Measurements from ENCODE around the gene ERMAP.
"Not testable (repeated sequence)": the region's sequence is repeated elsewhere in the genome, so short reads cannot be mapped to it uniquely, and the experiment has no call there.

Gene ERMAP

DNA sequence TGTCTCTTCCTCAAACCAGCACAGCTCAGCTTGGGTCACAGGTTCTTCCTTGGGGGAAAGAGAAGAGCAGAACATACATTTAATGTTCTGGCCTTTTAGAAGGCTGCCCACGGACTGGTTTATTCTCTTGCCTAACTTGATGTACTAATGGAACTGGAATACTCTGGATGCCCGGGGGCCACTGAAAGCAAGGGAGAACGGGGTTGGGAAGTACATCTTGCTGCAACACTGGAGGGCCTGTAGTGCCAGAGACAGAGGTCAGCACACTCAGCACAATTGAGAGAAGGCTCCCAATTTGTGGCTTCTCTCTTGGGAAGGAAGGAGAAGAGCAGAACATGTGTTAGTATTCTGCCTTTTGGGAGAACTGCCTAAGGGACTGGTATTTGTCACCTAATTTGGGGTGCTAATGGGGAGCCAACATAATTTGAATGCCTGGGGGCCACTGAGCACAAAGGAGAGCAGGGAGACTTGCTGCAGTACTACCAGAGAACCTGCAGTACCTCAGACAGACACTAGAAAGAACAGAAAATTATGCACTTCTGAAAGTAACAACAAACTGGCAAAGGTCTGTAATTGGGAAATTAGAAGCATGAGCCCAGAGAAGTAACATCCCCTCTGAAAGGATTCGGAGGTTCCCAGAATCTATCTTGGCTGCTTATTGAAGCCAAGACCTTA lies 43.6 kb downstream of the ERMAP start:
- no peak for TF ChIP-seq SPI1 (IDR thresholded peaks at IDR 0.05; ENCODE audit: low read depth, low read length)
- TF ChIP-seq POU2F2 (IDR thresholded peaks at IDR 0.05; ENCODE audit: low read depth, low read length): no peak
- FAIRE-seq (no peak), DNase-seq (ENCODE audit: insufficient read length, low spot score) (no peak)

DNA sequence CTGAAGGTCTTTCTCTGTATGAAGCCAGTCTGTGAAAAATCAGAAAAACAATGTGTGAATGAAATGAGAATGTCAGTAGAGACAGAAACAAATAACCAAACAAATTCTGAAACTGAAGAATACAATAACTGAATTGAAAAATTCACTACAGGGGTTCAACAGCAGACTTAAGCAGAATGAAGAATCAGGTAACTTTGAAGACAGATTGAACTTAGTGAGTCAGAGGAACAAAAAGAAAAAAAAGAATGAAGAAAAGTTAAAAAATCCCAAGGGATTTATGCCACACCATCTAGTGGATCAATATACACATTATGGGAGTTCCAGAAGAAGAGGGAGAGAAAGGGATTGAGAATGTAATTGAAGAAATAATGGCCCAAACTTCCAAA lies 44.1 kb downstream of the ERMAP start:
- FAIRE-seq (no peak), DNase-seq (ENCODE audit: insufficient read length, low spot score) (no peak)
- TF ChIP-seq POU2F2 (IDR thresholded peaks at IDR 0.05; ENCODE audit: low read depth, low read length) (no peak), TAF1 (IDR thresholded peaks at IDR 0.05; ENCODE audit: low read depth, low read length) (no peak), POLR2AphosphoS5 (IDR thresholded peaks at IDR 0.05; ENCODE audit: low read depth, low read length) (no peak), PAX5 (IDR thresholded peaks at IDR 0.05; ENCODE audit: insufficient read depth, low read length, severe bottlenecking) (no peak), SPI1 (IDR thresholded peaks at IDR 0.05; ENCODE audit: low read depth, low read length) (no peak), POLR2A (IDR thresholded peaks at IDR 0.05; ENCODE audit: low read depth, low read length) (no peak)

DNA sequence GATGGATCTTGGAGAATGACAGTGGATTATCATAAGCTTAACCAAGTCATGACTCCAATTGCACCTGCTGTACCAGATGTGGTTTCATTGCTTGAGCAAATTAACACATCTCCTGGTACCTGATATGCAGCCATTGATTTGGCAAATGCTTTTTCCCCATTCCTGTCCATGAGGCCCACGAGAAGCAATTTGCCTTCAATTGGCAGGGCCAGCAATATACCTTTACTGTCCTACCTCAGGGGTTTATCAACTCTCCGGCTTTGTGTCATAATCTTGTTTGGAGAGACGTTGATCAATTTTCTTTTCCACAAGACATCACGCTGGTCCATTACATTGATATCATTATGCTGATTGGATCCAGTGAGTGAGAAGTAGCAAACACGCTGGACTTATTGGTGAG lies 49.6 kb downstream of the ERMAP start:
- DNase-seq (ENCODE audit: insufficient read length, low spot score) (no peak), FAIRE-seq (no peak)
- TF ChIP-seq PAX5 (IDR thresholded peaks at IDR 0.05; ENCODE audit: insufficient read depth, low read length, severe bottlenecking) (no peak), TAF1 (IDR thresholded peaks at IDR 0.05; ENCODE audit: low read depth, low read length) (no peak), POU2F2 (IDR thresholded peaks at IDR 0.05; ENCODE audit: low read depth, low read length) (no peak), POLR2A (IDR thresholded peaks at IDR 0.05; ENCODE audit: low read depth, low read length) (no peak), POLR2AphosphoS5 (IDR thresholded peaks at IDR 0.05; ENCODE audit: low read depth, low read length) (no peak), SPI1 (IDR thresholded peaks at IDR 0.05; ENCODE audit: low read depth, low read length) (no peak)

DNA sequence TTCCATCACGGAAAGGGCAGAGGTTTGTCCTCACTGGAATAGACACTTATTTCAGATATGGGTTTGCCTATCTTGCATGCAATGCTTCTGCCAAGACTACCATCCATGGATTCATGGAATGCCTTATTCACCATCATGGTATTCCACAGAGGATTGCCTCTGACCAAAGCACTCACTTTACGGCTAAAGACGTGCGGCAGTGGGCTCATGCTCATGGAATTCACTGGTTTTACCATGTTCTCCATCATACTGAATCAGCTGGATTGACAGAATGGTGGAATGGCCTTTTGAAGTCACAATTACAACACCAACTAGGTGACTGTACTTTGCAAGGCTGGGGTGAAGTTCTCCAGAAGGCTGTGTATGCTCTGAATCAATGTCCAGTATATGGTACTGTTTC lies 51.5 kb downstream of the ERMAP start:
- FAIRE-seq; DNase-seq (ENCODE audit: insufficient read length, low spot score): not testable (repeated sequence)

DNA sequence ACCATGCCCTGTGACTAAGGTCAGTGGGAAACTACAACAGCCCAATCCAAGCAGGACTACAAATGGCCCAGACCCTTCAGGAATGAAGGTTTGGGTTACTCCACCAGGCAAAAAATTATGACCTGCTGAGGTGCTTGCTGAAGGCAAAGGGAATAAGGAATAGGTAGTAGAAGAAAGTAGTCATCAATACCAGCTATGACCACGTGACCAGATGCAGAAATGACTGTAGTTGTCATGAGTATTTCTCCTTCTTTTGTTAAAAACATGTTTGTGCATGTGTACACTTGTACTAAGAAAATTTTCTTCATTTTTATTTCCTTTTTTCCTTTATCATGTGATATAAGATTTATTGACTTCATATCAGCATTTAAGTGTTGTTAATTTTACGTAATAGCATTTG lies 52.3 kb downstream of the ERMAP start:
- FAIRE-seq; DNase-seq (ENCODE audit: insufficient read length, low spot score): not testable (repeated sequence)

DNA sequence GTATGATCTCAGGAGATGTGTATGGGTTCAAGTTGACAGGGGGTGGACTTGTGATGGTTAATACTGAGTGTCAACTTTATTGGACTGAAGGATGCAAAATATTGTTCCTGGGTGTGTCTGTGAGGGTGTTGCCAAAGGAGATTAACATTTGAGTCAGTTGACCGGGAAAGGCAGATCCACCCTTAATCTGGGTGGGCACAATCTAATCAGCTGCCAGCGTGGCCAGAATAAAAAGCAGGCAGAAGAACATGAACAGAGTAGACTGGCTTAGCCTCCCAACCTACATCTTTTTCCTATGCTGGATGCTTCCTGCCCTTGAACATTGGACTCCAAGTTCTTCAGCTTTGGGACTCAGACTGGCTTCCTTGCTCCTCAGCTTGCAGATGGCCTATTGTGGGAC lies 52.8 kb downstream of the ERMAP start:
- FAIRE-seq; DNase-seq (ENCODE audit: insufficient read length, low spot score): not testable (repeated sequence)

DNA sequence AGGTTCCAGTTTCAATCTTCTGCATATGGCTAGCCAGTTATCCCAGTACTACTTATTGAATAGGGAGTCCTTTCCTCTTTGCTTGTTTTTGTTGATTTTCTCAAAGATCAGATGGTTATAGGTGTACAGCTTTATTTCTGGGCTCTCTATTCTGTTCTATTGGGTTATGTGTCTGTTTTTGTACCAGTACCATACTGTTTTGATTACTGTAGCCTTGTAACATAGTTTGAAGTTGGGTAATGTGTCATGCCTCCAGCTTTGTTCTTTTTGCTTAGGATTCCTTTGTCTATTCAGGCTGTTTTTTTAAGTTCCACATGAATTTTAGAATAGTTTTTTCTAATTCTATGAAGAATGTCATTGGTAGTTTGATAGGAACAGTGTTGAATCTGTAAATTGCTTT lies 56.2 kb downstream of the ERMAP start:
- DNase-seq (ENCODE audit: insufficient read length, low spot score); FAIRE-seq: not testable (repeated sequence)

DNA sequence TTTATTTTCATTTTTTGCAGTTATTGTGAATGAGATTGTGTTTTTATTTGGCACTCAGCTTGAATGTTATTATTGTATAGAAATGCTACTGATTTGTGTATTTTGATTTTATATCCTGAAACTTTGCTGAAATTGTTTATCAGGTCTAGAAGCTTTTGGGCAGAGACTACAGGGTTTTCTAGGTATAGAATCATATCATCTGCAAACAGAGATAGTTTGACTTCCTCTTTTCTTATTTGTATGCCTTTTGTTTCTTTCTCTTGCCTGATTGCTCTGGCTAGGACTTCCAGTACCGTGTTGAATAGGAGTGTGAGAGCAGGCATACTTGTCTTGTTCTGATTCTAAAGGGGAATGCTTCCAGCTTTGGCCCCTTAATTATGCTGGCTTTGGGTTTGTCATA lies 56.7 kb downstream of the ERMAP start:
- DNase-seq (ENCODE audit: insufficient read length, low spot score) (no peak), FAIRE-seq (no peak)
- TF ChIP-seq POU2F2 (IDR thresholded peaks at IDR 0.05; ENCODE audit: low read depth, low read length) (no peak), POLR2A (IDR thresholded peaks at IDR 0.05; ENCODE audit: low read depth, low read length) (no peak), PAX5 (IDR thresholded peaks at IDR 0.05; ENCODE audit: insufficient read depth, low read length, severe bottlenecking) (no peak), SPI1 (IDR thresholded peaks at IDR 0.05; ENCODE audit: low read depth, low read length) (peak; percentile 79)

DNA sequence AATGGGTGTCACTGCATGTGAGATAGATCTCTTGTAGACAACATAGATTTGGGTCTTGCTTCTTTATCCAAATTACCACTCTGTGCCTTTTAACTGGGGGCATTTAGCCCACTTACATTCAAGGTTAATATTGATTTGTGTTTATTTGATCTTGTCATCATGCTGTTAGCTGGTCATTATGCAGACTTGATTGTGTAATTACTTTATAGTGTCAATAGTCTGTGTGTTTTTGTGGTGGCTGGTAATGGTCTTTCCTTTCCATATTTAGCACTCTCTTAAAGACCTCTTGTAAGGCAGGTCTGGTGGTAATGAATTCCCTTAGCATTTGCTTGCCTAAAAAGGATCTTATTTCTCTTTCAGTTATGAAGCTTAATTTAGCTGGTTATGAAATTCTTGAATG lies 59.1 kb downstream of the ERMAP start:
- DNase-seq (ENCODE audit: insufficient read length, low spot score) (no peak), FAIRE-seq (no peak)
- TF ChIP-seq SPI1 (IDR thresholded peaks at IDR 0.05; ENCODE audit: low read depth, low read length): no peak
- TF ChIP-seq POU2F2 (IDR thresholded peaks at IDR 0.05; ENCODE audit: low read depth, low read length): no peak
- TF ChIP-seq POLR2AphosphoS5 (IDR thresholded peaks at IDR 0.05; ENCODE audit: low read depth, low read length): no peak

DNA sequence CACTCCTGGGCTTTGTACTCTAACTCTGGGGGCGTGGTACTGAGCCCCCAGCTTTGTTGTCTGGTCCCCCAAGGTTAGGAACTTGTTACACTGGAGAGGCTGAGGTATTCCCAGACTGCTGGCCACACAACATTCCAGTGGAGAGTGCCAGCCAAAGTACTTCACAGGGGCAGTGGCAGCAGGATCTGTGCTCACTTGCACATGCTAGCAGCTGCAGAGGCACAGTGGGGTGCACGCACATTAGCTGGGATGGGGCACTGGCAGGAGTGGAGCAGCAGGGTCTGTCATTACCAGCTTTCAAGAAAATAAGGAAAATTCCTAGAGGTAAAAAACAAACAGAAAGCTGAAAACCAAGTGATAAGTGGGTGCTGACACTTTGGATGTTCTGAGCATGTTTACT lies 60.5 kb downstream of the ERMAP start:
- DNase-seq (ENCODE audit: insufficient read length, low spot score) (no peak), FAIRE-seq (no peak)
- no peak for TF ChIP-seq POLR2A (IDR thresholded peaks at IDR 0.05; ENCODE audit: low read depth, low read length)

DNA sequence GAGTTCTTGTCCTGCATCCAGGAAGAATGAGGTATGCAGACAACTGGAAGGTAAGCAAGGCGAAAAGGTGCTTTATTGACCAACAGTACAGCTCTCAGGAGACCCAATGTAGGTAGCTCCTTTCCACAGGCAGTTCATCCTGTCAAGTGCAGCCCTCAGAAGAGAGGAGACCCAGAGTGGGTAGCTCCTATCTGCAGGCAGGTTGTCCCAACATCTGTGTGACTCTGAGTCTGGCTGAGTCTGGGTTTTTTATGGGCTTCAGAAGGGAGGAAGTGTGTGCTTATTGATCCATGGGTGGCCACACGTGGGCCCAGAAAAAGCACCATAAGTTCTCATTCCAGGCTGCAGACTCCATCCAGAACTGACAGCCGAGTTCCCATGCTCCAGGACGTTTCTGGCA lies 63.5 kb downstream of the ERMAP start:
- TF ChIP-seq POU2F2 (IDR thresholded peaks at IDR 0.05; ENCODE audit: low read depth, low read length): no peak
- FAIRE-seq (no peak), DNase-seq (ENCODE audit: insufficient read length, low spot score) (no peak)

DNA sequence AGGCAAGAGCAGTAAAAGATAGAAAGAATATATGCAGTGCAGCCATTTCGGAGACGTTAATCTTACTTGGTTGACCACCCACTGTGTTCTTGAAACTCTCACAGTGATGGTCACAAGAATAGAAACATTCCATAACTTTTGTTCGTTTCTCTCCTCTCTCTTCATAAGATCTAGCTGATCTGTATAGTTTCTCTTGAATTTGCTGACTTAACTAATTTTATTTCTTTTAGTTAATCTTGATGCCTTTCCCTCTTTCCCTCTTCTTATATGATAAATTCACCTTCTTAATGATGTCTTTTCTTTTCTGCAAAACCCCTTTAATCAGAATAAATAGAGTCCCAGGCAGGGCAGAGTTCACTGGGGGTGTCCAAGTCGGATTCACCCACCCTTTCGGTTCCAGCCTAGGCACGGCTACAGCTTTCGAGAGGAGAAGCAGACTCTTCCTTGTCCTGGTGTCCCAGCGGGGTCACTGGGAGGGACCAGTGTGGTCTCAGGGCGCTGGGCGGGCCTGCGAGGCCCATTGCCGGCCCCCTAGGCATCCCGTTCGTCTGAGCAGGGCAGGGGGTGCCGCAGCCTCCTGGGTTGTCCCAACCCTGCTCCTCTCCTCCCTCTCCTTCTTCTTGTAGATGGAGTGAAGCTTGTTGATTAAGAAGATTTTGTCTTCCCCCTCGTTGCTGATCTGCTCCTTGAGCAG lies 69.3 kb downstream of the ERMAP start:
- TF ChIP-seq TAF1 (IDR thresholded peaks at IDR 0.05; ENCODE audit: low read depth, low read length) (no peak), PAX5 (IDR thresholded peaks at IDR 0.05; ENCODE audit: insufficient read depth, low read length, severe bottlenecking) (no peak), POLR2AphosphoS5 (IDR thresholded peaks at IDR 0.05; ENCODE audit: low read depth, low read length) (no peak), POU2F2 (IDR thresholded peaks at IDR 0.05; ENCODE audit: low read depth, low read length) (no peak), POLR2A (IDR thresholded peaks at IDR 0.05; ENCODE audit: low read depth, low read length) (no peak), SPI1 (IDR thresholded peaks at IDR 0.05; ENCODE audit: low read depth, low read length) (no peak)
- no peak for DNase-seq (ENCODE audit: insufficient read length, low spot score)
- FAIRE-seq: no peak
